ENCODE measurements around the gene OTX1.

The OTX1 gene

GRCh38 chr2:63092857-63093256 lies 42.2 kb downstream of the OTX1 start:
- Histone ChIP-seq H3K27me3 (no peaks in the 10 kb centered on the region), H3K36me3 (no peaks in the 10 kb centered on the region), H3K4me3 (ENCODE audit: low read depth, low read length) (no peak overlapping the region), H3K9me3 (no peaks in the 10 kb centered on the region), H3K4me1 (no peaks in the 10 kb centered on the region)
- DNase-seq = no peak
- TF ChIP-seq CTCF (IDR thresholded peaks at IDR 0.05; ENCODE audit: low read depth, low read length) = no peak

- no peak for TF ChIP-seq CTCF (IDR thresholded peaks at IDR 0.05; ENCODE audit: low read depth, low read length)
- Histone ChIP-seq H3K27me3 (no peaks in the 10 kb centered on the region), H3K4me3 (ENCODE audit: low read depth, low read length) (no peak overlapping the region), H3K36me3 (no peaks in the 10 kb centered on the region), H3K4me1 (no peaks in the 10 kb centered on the region), H3K9me3 (no peaks in the 10 kb centered on the region)
- no peak for DNase-seq
Observed at GRCh38 chr2:63093502-63093901, 42.9 kb downstream of the OTX1 start.

- Histone ChIP-seq H3K4me1 (no peaks in the 10 kb centered on the region), H3K9me3 (no peaks in the 10 kb centered on the region), H3K36me3 (no peaks in the 10 kb centered on the region), H3K27me3 (no peaks in the 10 kb centered on the region), H3K4me3 (ENCODE audit: low read depth, low read length) (no peak overlapping the region)
- TF ChIP-seq CTCF (IDR thresholded peaks at IDR 0.05; ENCODE audit: low read depth, low read length) = no peak
- DNase-seq = no peak
Observed at GRCh38 chr2:63096491-63096890, 45.9 kb downstream of the OTX1 start.

- DNase-seq = no peak
- Histone ChIP-seq H3K27me3 (no peaks in the 10 kb centered on the region), H3K36me3 (no peaks in the 10 kb centered on the region), H3K4me3 (ENCODE audit: low read depth, low read length) (no peak overlapping the region), H3K9me3 (no peaks in the 10 kb centered on the region), H3K4me1 (no peaks in the 10 kb centered on the region)
- no peak for TF ChIP-seq CTCF (IDR thresholded peaks at IDR 0.05; ENCODE audit: low read depth, low read length)
Observed at GRCh38 chr2:63099032-63099431, 48.4 kb downstream of the OTX1 start.

- no peak for TF ChIP-seq CTCF (IDR thresholded peaks at IDR 0.05; ENCODE audit: low read depth, low read length)
- no peaks in the 10 kb centered on the region for H3K27me3 ChIP-seq
- no peaks in the 10 kb centered on the region for H3K9me3 ChIP-seq
- no peak overlapping the region for H3K4me3 ChIP-seq (ENCODE audit: low read depth, low read length)
- no peak for DNase-seq
- no peaks in the 10 kb centered on the region for H3K36me3 ChIP-seq
- H3K4me1 ChIP-seq = no peaks in the 10 kb centered on the region
Observed at GRCh38 chr2:63101954-63102353, 51.3 kb downstream of the OTX1 start.

GRCh38 chr2:63104482-63104881 lies 53.9 kb downstream of the OTX1 start:
- no peak for DNase-seq
- TF ChIP-seq CTCF (IDR thresholded peaks at IDR 0.05; ENCODE audit: low read depth, low read length) = no peak
- Histone ChIP-seq H3K36me3 (no peaks in the 10 kb centered on the region), H3K9me3 (no peaks in the 10 kb centered on the region), H3K27me3 (no peaks in the 10 kb centered on the region), H3K4me1 (no peaks in the 10 kb centered on the region), H3K4me3 (ENCODE audit: low read depth, low read length) (no peak overlapping the region)
